Measurements from ENCODE around the gene MERTK. TPM values are rescaled to one million over a fixed set of nuclear protein-coding genes. Genes with fewer than 3 reads are reported as not detected.

Gene MERTK
- total and polyA plus RNA-seq, 2 of the 13 experiments (the other 11 are each of a cell fraction or from before 2014, with no cell fraction given), result 37.3 to 44.7 TPM

GRCh38 chr2:111898703-111899514 is 502 bp downstream of the MERTK start (continued):
- TF ChIP-seq FUBP1 (CRISPR knock-in tag; IDR thresholded peaks at IDR 0.05; ENCODE audit: borderline replicate concordance), result no peak
- TF ChIP-seq HMG20B (CRISPR knock-in tag; conservative IDR thresholded peaks at IDR 0.05), result no peak
- TF ChIP-seq AHDC1 (CRISPR knock-in tag; IDR thresholded peaks at IDR 0.05; ENCODE audit: borderline replicate concordance), result no peak
- peak; percentile 61 for TF ChIP-seq ZNF333 (CRISPR knock-in tag; IDR thresholded peaks at IDR 0.05; ENCODE audit: borderline replicate concordance)
- no peak for TF ChIP-seq ZNF224 (CRISPR knock-in tag; IDR thresholded peaks at IDR 0.05)
- TF ChIP-seq SMAD3 (CRISPR knock-in tag; IDR thresholded peaks at IDR 0.05), result no peak
- TF ChIP-seq ZBTB43 (CRISPR knock-in tag; conservative IDR thresholded peaks at IDR 0.05), result no peak; the same call in 1 of the 2 replicates
- no peak for TF ChIP-seq ZNF780A (CRISPR knock-in tag; IDR thresholded peaks at IDR 0.05)
- no peak for TF ChIP-seq TBP (CRISPR knock-in tag; IDR thresholded peaks at IDR 0.05)
- TF ChIP-seq MYPOP (CRISPR knock-in tag; IDR thresholded peaks at IDR 0.05), result peak; percentile 4; the same call in 1 of the 2 replicates
- peak; percentile 72; the same call in 1 of the 2 replicates for TF ChIP-seq ZNF768 (CRISPR knock-in tag; IDR thresholded peaks at IDR 0.05)
- 0 out of 2 replicates have a peak, but pooled peaks have one; percentile 58 for TF ChIP-seq THYN1 (CRISPR knock-in tag; IDR thresholded peaks at IDR 0.05; ENCODE audit: borderline replicate concordance, low read depth)
- peak; percentile 50; the same call in 1 of the 2 replicates for TF ChIP-seq ZMYM2 (CRISPR knock-in tag; IDR thresholded peaks at IDR 0.05)
- TF ChIP-seq FOXM1 (CRISPR knock-in tag; IDR thresholded peaks at IDR 0.05), result no peak
- no peak for TF ChIP-seq ZNF576 (CRISPR knock-in tag; IDR thresholded peaks at IDR 0.05)
- TF ChIP-seq GPBP1L1 (CRISPR knock-in tag; IDR thresholded peaks at IDR 0.05), result no peak
